Cerebellar cortex (tissue), 1 donor: Measurements from ENCODE around the gene NDUFS8.

Experiments used
- DNase-seq: peaks from one replicate; pipeline ENCODE4 v3.0.0-alpha.2; 2015; ENCODE audit warnings: low spot score

NDUFS8 gene

DNA sequence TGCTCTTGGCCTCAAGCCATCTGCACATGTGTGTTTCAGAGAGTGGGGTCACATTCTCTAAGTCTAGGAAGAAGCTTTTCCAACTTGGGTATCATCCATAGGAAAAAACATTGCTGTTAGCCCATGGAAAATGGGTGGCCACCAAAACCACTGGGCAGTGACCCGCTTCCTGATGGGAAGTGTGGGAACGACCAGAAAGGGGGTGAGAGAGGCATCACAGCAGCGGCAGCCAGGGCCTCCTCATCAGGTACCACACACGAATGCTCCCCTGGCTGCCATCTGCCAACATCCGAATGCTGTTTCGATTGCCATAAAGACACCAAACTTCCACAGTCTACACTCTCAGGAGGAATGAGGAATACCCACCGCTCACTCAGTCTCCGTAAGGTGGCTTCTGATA, 50.4 kb downstream of the NDUFS8 start:
- DNase-seq, result no peak

GRCh38 chr11:68081691-68082090, 51.2 kb downstream of the NDUFS8 start:
- DNase-seq, result no peak

DNA sequence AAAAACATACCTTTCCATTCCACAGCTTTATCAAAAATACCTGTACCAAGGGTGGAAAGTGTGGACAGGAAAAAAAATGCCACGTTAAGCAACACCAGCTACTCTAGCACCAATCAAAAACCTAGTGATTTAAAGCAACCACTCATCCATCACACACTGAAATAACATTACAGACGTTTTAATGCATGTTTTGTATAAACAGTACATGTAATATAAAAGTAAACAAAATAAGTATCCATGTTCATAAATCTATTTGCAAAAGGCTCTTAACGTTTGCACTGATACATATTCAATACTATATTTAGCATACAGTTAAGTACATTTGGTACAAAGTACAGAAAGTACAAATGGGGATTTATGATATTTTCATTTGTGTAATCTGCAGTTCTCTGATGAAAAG, 52.0 kb downstream of the NDUFS8 start:
- DNase-seq, result no peak

GRCh38 chr11:68083517-68083916, 53.0 kb downstream of the NDUFS8 start:
- DNase-seq, result no peak
